OCI-LY7 (cell line): ENCODE measurements around the gene GLCE. TPM values are rescaled to one million over a fixed set of nuclear protein-coding genes. Genes with fewer than 3 reads are reported as not detected.

ENCODE experiments used
- BruUV-seq: library from RNA; stranded (reverse); fragments of 400-500 nt; replicated peaks from 2 replicates; lab custom pipeline; 2021; lab: Mats Ljungman, UMichigan
- CTCF ChIA-PET: fragments of 300-600 bp; sonication (Branson Sonifier 250); formaldehyde crosslinking; loops from one replicate; lab custom pipeline; 2022; ENCODE audit warnings: antibody characterized with exemption; ENCODE audit not compliant: unreplicated experiment; lab: Charles Lee
- POLR2A ChIA-PET: fragments of 300-600 bp; sonication (Branson Sonifier 250); formaldehyde crosslinking; loops from one replicate; lab custom pipeline; 2022; ENCODE audit warnings: antibody characterized with exemption; lab: Charles Lee
- DNase-seq: peaks from one replicate; pipeline ENCODE4 v3.0.0-alpha.2; 2015; ENCODE audit warnings: low spot score
- H2AFZ ChIP-seq: fragments of 200-600 bp; sonication (generic), shearing (Covaris generic); 2 replicates; pipeline ENCODE4 v1.6.1; 2014; ENCODE audit warnings: mild to moderate bottlenecking, antibody characterized with exemption, low read length, moderate library complexity
- H3K27ac ChIP-seq: fragments of 200-600 bp; sonication (generic); 2 replicates; pipeline ENCODE4 v1.5.1; 2014; ENCODE audit warnings: mixed run types, low read depth, mild to moderate bottlenecking, moderate library complexity, low read length, inconsistent platforms; ENCODE audit not compliant: poor library complexity, severe bottlenecking
- H3K36me3 ChIP-seq: fragments of 200-600 bp; sonication (generic); 2 replicates; pipeline ENCODE4 v1.6.1; 2014; ENCODE audit warnings: mild to moderate bottlenecking, antibody characterized with exemption, low read length, moderate library complexity, mixed read lengths; ENCODE audit not compliant: insufficient read depth
- H3K4me1 ChIP-seq: fragments of 200-600 bp; sonication (generic); 2 replicates; pipeline ENCODE4 v1.5.1; 2014; ENCODE audit warnings: mild to moderate bottlenecking, low read length; ENCODE audit not compliant: insufficient read depth, poor library complexity, severe bottlenecking
- H3K4me2 ChIP-seq: fragments of 200-600 bp; sonication (generic); 2 replicates; pipeline ENCODE4 v1.6.1; 2014; ENCODE audit warnings: mild to moderate bottlenecking, low read length
- H3K4me3 ChIP-seq: fragments of 200-600 bp; sonication (generic); 2 replicates; pipeline ENCODE4 v1.5.1; 2014; ENCODE audit warnings: mild to moderate bottlenecking, low read depth, low read length; ENCODE audit not compliant: poor library complexity, severe bottlenecking
- H3K79me2 ChIP-seq: fragments of 200-600 bp; sonication (generic); 2 replicates; pipeline ENCODE4 v1.6.1; 2016; ENCODE audit warnings: low read depth, mild to moderate bottlenecking, low read length, moderate library complexity, mixed read lengths; ENCODE audit not compliant: insufficient read depth
- H3K9me2 ChIP-seq: fragments of 200-600 bp; sonication (generic); 2 replicates; pipeline ENCODE4 v1.6.1; 2016; ENCODE audit warnings: mild to moderate bottlenecking, low read length, mixed read lengths; ENCODE audit not compliant: insufficient read depth
- H3K9me3 ChIP-seq: fragments of 200-600 bp; sonication (generic); 2 replicates; pipeline ENCODE4 v1.6.1; 2014; ENCODE audit warnings: mild to moderate bottlenecking, mixed run types, low read length, mixed read lengths
- H4K20me1 ChIP-seq: fragments of 200-600 bp; sonication (generic); 2 replicates; pipeline ENCODE4 v1.6.1; 2014; ENCODE audit warnings: mild to moderate bottlenecking, antibody characterized with exemption, low read length, moderate library complexity, mixed read lengths; ENCODE audit not compliant: insufficient read depth
- CTCF ChIP-seq: fragments of 200-600 bp; sonication (generic); conservative IDR thresholded peaks from 2 replicates; pipeline ENCODE4 v1.5.1; 2014; ENCODE audit warnings: mild to moderate bottlenecking, antibody characterized with exemption, low read length, moderate library complexity, mixed read lengths
- EZH2phosphoT487 ChIP-seq: fragments of 200-600 bp; sonication (generic); IDR thresholded peaks from 2 replicates; pipeline ENCODE4 v1.6.1; 2018; ENCODE audit warnings: low read depth, borderline replicate concordance, mild to moderate bottlenecking, mixed run types, antibody characterized with exemption, low read length, moderate library complexity, mixed read lengths
- intact Hi-C: fragments of 100-400 bp; cut with micrococcal nuclease; formaldehyde crosslinking; loops from one replicate; pipeline ENCODE4 v1.10.0; 2022; ENCODE audit not compliant: unreplicated experiment
- total RNA-seq, 2 experiments: library from RNA; depleted of rRNA in 1 of 2; stranded (reverse); fragments of >200 nt in 1 of 2; shearing (Covaris generic) in 1 of 2; gene quantifications; 2 replicates each; pipeline ENCODE4 v1.2.3, GENCODE V29; 2014 to 2022

GLCE gene
- total RNA-seq, 2 experiments from 2014 or later = 7.0 to 7.1 TPM

- no peaks in the 10 kb centered on the region for H3K9me3 ChIP-seq
- BruUV-seq = no TSS peak
- ChIA-PET POLR2A (no interaction called here), CTCF (no interaction called here)
- no peak overlapping the region for H3K4me2 ChIP-seq
- H3K79me2 ChIP-seq = no peaks in the 10 kb centered on the region
- no peak for DNase-seq
- H3K27ac ChIP-seq = no peak overlapping the region
- H2AFZ ChIP-seq = no peak overlapping the region
- no peak overlapping the region for H3K4me3 ChIP-seq
- no peaks in the 10 kb centered on the region for H3K36me3 ChIP-seq
- no peaks in the 10 kb centered on the region for H3K4me1 ChIP-seq
- intact Hi-C loops = no loop called here
- H3K9me2 ChIP-seq = no peaks in the 10 kb centered on the region
- no peaks in the 10 kb centered on the region for H4K20me1 ChIP-seq
- TF ChIP-seq CTCF (no peak), EZH2phosphoT487 (no peak)
Observed at GRCh38 chr15:69282104-69282743, 121.8 kb downstream of the GLCE start.

GRCh38 chr15:69285834-69286233 is 125.4 kb downstream of the GLCE start:
- Histone ChIP-seq H3K4me1 (no peaks in the 10 kb centered on the region), H4K20me1 (no peaks in the 10 kb centered on the region), H3K27ac (no peak overlapping the region), H3K4me3 (no peak overlapping the region), H3K36me3 (no peaks in the 10 kb centered on the region), H3K9me3 (no peaks in the 10 kb centered on the region), H3K9me2 (no peaks in the 10 kb centered on the region), H3K4me2 (no peak overlapping the region), H3K79me2 (no peaks in the 10 kb centered on the region), H2AFZ (no peak overlapping the region)
- no TSS peak for BruUV-seq
- intact Hi-C loops = no loop called here
- no peak for DNase-seq
- POLR2A ChIA-PET = no interaction called here
- TF ChIP-seq EZH2phosphoT487 = no peak
- TF ChIP-seq CTCF = no peak
- CTCF ChIA-PET = no interaction called here

- POLR2A ChIA-PET = interaction anchor here (0.6 kb wide), 1 partner anchor 599 kb away, joined by 3 read pairs; no protein-coding TSS in a partner anchor
- intact Hi-C loops = no loop called here
Observed at GRCh38 chr15:69288011-69288410, 127.6 kb downstream of the GLCE start.

More at GRCh38 chr15:69288011-69288410, 127.6 kb downstream of the GLCE start:
- Histone ChIP-seq H3K4me2 (no peak overlapping the region), H3K4me1 (no peaks in the 10 kb centered on the region), H4K20me1 (no peaks in the 10 kb centered on the region), H3K27ac (no peak overlapping the region), H3K79me2 (no peaks in the 10 kb centered on the region), H2AFZ (no peak overlapping the region), H3K9me3 (no peaks in the 10 kb centered on the region), H3K36me3 (no peaks in the 10 kb centered on the region), H3K4me3 (no peak overlapping the region), H3K9me2 (no peaks in the 10 kb centered on the region)
- BruUV-seq = no TSS peak
- DNase-seq = no peak
- no peak for TF ChIP-seq EZH2phosphoT487
- TF ChIP-seq CTCF = no peak
- CTCF ChIA-PET = no interaction called here
